Prostate gland (tissue), 2 donors: ENCODE data around the gene C9orf152.

Experiments used
- CTCF ChIP-seq, 4 experiments: fragments of 200-600 bp in 2 of 4; fragments of 450-650 bp in 2 of 4; sonication (generic) in 2 of 4; IDR thresholded peaks; 1 replicate in 3 of 4; 2 replicates in 1 of 4; pipeline ENCODE4 v1.5.1; 2016 to 2019; ENCODE audit warnings: antibody characterized with exemption in 4 of 4, mild to moderate bottlenecking in 2 of 4, moderate library complexity in 2 of 4
- POLR2A ChIP-seq: fragments of 450-650 bp; IDR thresholded peaks from one replicate; pipeline ENCODE4 v1.6.1; 2016; ENCODE audit warnings: antibody characterized with exemption, mild to moderate bottlenecking

DNA sequence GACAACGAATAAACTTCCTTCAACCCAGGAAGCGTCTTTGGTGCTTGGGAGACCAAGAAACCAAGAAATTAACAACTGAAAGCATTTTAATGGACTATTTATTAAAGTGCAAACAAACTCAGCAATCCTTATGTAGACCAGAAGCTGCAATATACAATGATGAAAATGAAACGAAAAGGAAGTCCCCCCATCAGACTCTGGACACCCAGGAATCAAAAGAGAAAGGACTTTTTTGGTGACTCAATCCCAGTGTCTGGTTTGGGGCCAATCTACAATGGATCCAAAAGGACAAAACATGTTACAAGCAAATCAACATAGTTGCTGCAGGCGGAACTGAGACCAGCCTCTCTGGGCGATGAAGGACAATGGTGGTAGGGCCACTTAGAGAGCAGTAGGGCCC, 39.5 kb downstream of the C9orf152 start:
- no peak for TF ChIP-seq CTCF (IDR thresholded peaks at IDR 0.05)
- TF ChIP-seq POLR2A: no peak
